Uterus (tissue), 2 donors: Measurements from ENCODE around the gene MYO1A.

Experiments used
- CTCF ChIP-seq, 4 experiments: fragments of 200-600 bp in 2 of 4; fragments of 450-650 bp in 2 of 4; sonication (generic) in 2 of 4; IDR thresholded peaks; one replicate each; pipeline ENCODE4 v1.5.1; 2016 to 2019; ENCODE audit warnings: antibody characterized with exemption in 4 of 4, mild to moderate bottlenecking in 2 of 4, moderate library complexity in 1 of 4
- POLR2A ChIP-seq, 2 donors: fragments of 450-650 bp; IDR thresholded peaks; one replicate each; pipeline ENCODE4 v1.6.1; 2016; ENCODE audit warnings: antibody characterized with exemption in 2 of 2, mild to moderate bottlenecking in 1 of 2, moderate library complexity in 1 of 2

- no peak for TF ChIP-seq CTCF (IDR thresholded peaks at IDR 0.05)
- no peak for TF ChIP-seq POLR2A (IDR thresholded peaks at IDR 0.05)
These were observed 16.3 kb upstream of the MYO1A start for GRCh38 chr12:57066245-57066644.
